Mucosa of stomach (tissue), 1 donor: ENCODE results near the gene TMEM79.
A peak's percentile ranks its signal among the peaks of the same experiment; 100 is the strongest.
"Not testable (repeated sequence)": the region's sequence is repeated elsewhere in the genome, so short reads cannot be mapped to it uniquely, and the experiment has no call there.

Source experiments
- H3K27me3 ChIP-seq: one replicate; pipeline ENCODE4 v1.7.0; 2013; ENCODE audit warnings: mild to moderate bottlenecking, low read length; ENCODE audit not compliant: control insufficient read depth, insufficient read depth
- H3K36me3 ChIP-seq: one replicate; pipeline ENCODE4 v1.7.0; 2013; ENCODE audit warnings: low read length; ENCODE audit not compliant: control insufficient read depth, insufficient read depth
- H3K4me1 ChIP-seq: one replicate; pipeline ENCODE4 v1.7.0; 2013; ENCODE audit warnings: mild to moderate bottlenecking, low read length; ENCODE audit not compliant: control insufficient read depth, insufficient read depth
- H3K4me3 ChIP-seq: one replicate; pipeline ENCODE4 v1.7.0; 2013; ENCODE audit warnings: low read length
- H3K9ac ChIP-seq: one replicate; pipeline ENCODE4 v1.7.0; 2013; ENCODE audit warnings: mild to moderate bottlenecking, low read length, moderate library complexity
- H3K9me3 ChIP-seq: one replicate; pipeline ENCODE4 v1.7.0; 2013; ENCODE audit warnings: mild to moderate bottlenecking, low read length, moderate library complexity; ENCODE audit not compliant: control insufficient read depth
- donor health status: Pancreatic carcinoma.

TMEM79 gene

GRCh38 chr1:156320560-156320959 is 36.4 kb downstream of the TMEM79 start:
- no peaks in the 10 kb centered on the region for H3K4me1 ChIP-seq
- H3K36me3 ChIP-seq, result peaks cover 27% of the 10 kb centered on the region
- no peak overlapping the region for H3K4me3 ChIP-seq
- H3K27me3 ChIP-seq, result no peaks in the 10 kb centered on the region
- H3K9ac ChIP-seq, result no peak overlapping the region
- H3K9me3 ChIP-seq, result no peaks in the 10 kb centered on the region

- peaks cover 18% of the 10 kb centered on the region for H3K36me3 ChIP-seq
- not testable (repeated sequence) for H3K9me3 ChIP-seq, H3K4me3 ChIP-seq, H3K27me3 ChIP-seq, H3K4me1 ChIP-seq, H3K9ac ChIP-seq
These were observed 39.1 kb downstream of the TMEM79 start for GRCh38 chr1:156323179-156323578.

GRCh38 chr1:156336242-156336641 is 52.1 kb downstream of the TMEM79 start:
- no peaks in the 10 kb centered on the region for H3K27me3 ChIP-seq
- no peak overlapping the region for H3K4me3 ChIP-seq
- no peaks in the 10 kb centered on the region for H3K9me3 ChIP-seq
- no peak overlapping the region for H3K9ac ChIP-seq
- H3K4me1 ChIP-seq, result peaks cover 5% of the 10 kb centered on the region
- no peaks in the 10 kb centered on the region for H3K36me3 ChIP-seq

GRCh38 chr1:156337052-156337887 is 53.1 kb downstream of the TMEM79 start:
- no peaks in the 10 kb centered on the region for H3K9me3 ChIP-seq
- peak overlapping the region; percentile 49 for H3K4me3 ChIP-seq
- no peaks in the 10 kb centered on the region for H3K36me3 ChIP-seq
- H3K9ac ChIP-seq, result peak overlapping the region; percentile 62
- no peaks in the 10 kb centered on the region for H3K27me3 ChIP-seq
- H3K4me1 ChIP-seq, result peaks cover 5% of the 10 kb centered on the region

GRCh38 chr1:156337888-156338179 is 53.7 kb downstream of the TMEM79 start:
- Histone ChIP-seq H3K4me1 (peaks cover 5% of the 10 kb centered on the region), H3K9me3 (no peaks in the 10 kb centered on the region), H3K9ac (peak overlapping the region; percentile 62), H3K27me3 (no peaks in the 10 kb centered on the region), H3K4me3 (peak overlapping the region; percentile 49), H3K36me3 (no peaks in the 10 kb centered on the region)

- Histone ChIP-seq H3K27me3 (no peaks in the 10 kb centered on the region), H3K4me3 (peak within 1 kb of the TSS; percentile 49), H3K4me1 (peaks cover 5% of the 10 kb centered on the region), H3K9me3 (no peaks in the 10 kb centered on the region), H3K36me3 (no peaks in the 10 kb centered on the region), H3K9ac (peak within 1 kb of the TSS; percentile 62)
These were observed 54.3 kb downstream of the TMEM79 start, which contains the start of the genes CCT3 and TSACC for GRCh38 chr1:156338180-156338976. TSS of gene CCT3 (minus strand) at chr1:156338292. CDS start at chr1:156338184, 108 bp downstream. TSS of gene TSACC (plus strand) at chr1:156338526. CDS start at chr1:156339758, 1,232 bp downstream.
